Sigmoid colon (tissue), 3 donors: ENCODE data around the gene PRSS37.

Experiments
- CTCF ChIP-seq, 4 experiments: fragments of 450-650 bp in 3 of 4; fragments of 200-600 bp in 1 of 4; IDR thresholded peaks; one replicate each; pipeline ENCODE4 v1.5.1; 2016 to 2019; ENCODE audit warnings: antibody characterized with exemption in 4 of 4, mild to moderate bottlenecking in 3 of 4, moderate library complexity in 2 of 4
- POLR2A ChIP-seq, 2 donors: fragments of 450-650 bp; IDR thresholded peaks; one replicate each; pipeline ENCODE4 v1.6.1; 2016; ENCODE audit warnings: antibody characterized with exemption in 2 of 2, mild to moderate bottlenecking in 2 of 2, moderate library complexity in 2 of 2

GRCh38 chr7:141880960-141881359 lies 39.7 kb upstream of the PRSS37 start:
- TF ChIP-seq CTCF (IDR thresholded peaks at IDR 0.05) (no peak), POLR2A (IDR thresholded peaks at IDR 0.05) (no peak)
